OCI-LY3 (cell line): Measurements from ENCODE around the gene FBXW7.

Experiments
- EZH2phosphoT487 ChIP-seq: fragments of 200-600 bp; shearing (Covaris generic); IDR thresholded peaks from 2 replicates; pipeline ENCODE4 v1.6.1; 2018; ENCODE audit warnings: antibody characterized with exemption, mixed run types, low read depth
- TF ChIP-seq, protein P1 (sequence below): fragments of 200-600, 300-600 bp; sonication (generic); IDR thresholded peaks from 2 replicates; pipeline ENCODE4 v1.5.1; 2014; ENCODE audit warnings: antibody characterized with exemption, low read length, low read depth

DNA sequence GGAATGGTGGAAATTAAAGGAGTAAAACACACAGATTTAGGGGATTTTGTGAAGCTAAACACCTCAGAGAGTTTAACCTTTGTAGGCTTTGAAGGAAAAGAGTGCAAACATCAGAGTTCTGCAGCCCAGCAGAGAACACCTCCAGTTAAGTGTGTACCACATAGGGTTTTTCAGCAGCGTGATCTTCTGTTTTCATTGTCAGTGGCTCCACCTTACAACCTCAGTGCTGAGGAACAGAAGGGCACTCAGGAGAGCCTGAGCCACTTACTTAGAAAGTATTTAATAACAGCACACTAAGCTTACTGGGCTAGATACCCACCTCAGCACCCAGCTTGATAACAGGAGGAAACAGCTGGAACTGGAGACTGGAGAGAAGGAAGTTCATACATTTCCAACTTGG is 2.0 kb upstream of the FBXW7 start:
- TF ChIP-seq, protein P1, sequence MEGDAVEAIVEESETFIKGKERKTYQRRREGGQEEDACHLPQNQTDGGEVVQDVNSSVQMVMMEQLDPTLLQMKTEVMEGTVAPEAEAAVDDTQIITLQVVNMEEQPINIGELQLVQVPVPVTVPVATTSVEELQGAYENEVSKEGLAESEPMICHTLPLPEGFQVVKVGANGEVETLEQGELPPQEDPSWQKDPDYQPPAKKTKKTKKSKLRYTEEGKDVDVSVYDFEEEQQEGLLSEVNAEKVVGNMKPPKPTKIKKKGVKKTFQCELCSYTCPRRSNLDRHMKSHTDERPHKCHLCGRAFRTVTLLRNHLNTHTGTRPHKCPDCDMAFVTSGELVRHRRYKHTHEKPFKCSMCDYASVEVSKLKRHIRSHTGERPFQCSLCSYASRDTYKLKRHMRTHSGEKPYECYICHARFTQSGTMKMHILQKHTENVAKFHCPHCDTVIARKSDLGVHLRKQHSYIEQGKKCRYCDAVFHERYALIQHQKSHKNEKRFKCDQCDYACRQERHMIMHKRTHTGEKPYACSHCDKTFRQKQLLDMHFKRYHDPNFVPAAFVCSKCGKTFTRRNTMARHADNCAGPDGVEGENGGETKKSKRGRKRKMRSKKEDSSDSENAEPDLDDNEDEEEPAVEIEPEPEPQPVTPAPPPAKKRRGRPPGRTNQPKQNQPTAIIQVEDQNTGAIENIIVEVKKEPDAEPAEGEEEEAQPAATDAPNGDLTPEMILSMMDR = no peak
- TF ChIP-seq EZH2phosphoT487 = no peak
